ENCODE results near the gene TADA2B. TPM values are rescaled to one million over a fixed set of nuclear protein-coding genes. Genes with fewer than 3 reads are reported as not detected.

TADA2B gene
- total and polyA plus RNA-seq, 2 experiments from 2014 or later: 3.6 to 11.4 TPM

GRCh38 chr4:7089213-7089986 lies 46.2 kb downstream of the TADA2B start:
- Histone ChIP-seq H3F3A (replicated peaks; ENCODE audit: low read depth) (no peaks in the 10 kb centered on the region), H3K27ac (ENCODE audit: low read depth) (no peak overlapping the region), H3K4me2 (no peak overlapping the region), H3K27me3 (ENCODE audit: insufficient read depth) (peaks cover 98% of the 10 kb centered on the region), H3K9me2 (ENCODE audit: insufficient read depth) (no peaks in the 10 kb centered on the region), H4K20me1 (replicated peaks; ENCODE audit: insufficient read depth) (peaks cover 3% of the 10 kb centered on the region), H3K79me2 (replicated peaks; ENCODE audit: insufficient read depth) (no peaks in the 10 kb centered on the region), H2AFZ (no peak overlapping the region), H3K4me1 (ENCODE audit: insufficient read depth) (peaks cover 3% of the 10 kb centered on the region; the same call in 1 of the 2 replicates), H3K4me3 (no peak overlapping the region), H3K36me3 (ENCODE audit: insufficient read depth) (no peaks in the 10 kb centered on the region)
- TF ChIP-seq ZNF114 (CRISPR knock-in tag; IDR thresholded peaks at IDR 0.05) (no peak), POLR2AphosphoS5 (IDR thresholded peaks at IDR 0.05; ENCODE audit: low read depth) (no peak), JUNB (IDR thresholded peaks at IDR 0.05; ENCODE audit: unreplicated experiment) (no peak), CTCF (conservative IDR thresholded peaks at IDR 0.05; ENCODE audit: low read depth in 2 of 2) (no peak), ZNF462 (CRISPR knock-in tag; IDR thresholded peaks at IDR 0.05) (no peak), NANOG (IDR thresholded peaks at IDR 0.05; ENCODE audit: borderline replicate concordance) (no peak), EZH2phosphoT487 (IDR thresholded peaks at IDR 0.05; ENCODE audit: unreplicated experiment) (no peak), STAT1 (IDR thresholded peaks at IDR 0.05; ENCODE audit: unreplicated experiment) (no peak), CREB1 (CRISPR knock-in tag; IDR thresholded peaks at IDR 0.05; ENCODE audit: low read depth) (no peak), ZNF331 (CRISPR knock-in tag; IDR thresholded peaks at IDR 0.05; ENCODE audit: low read depth) (no peak), EZH2 (IDR thresholded peaks at IDR 0.05; ENCODE audit: low read depth, unreplicated experiment) (no peak)
- TF ChIP-seq, protein P1, sequence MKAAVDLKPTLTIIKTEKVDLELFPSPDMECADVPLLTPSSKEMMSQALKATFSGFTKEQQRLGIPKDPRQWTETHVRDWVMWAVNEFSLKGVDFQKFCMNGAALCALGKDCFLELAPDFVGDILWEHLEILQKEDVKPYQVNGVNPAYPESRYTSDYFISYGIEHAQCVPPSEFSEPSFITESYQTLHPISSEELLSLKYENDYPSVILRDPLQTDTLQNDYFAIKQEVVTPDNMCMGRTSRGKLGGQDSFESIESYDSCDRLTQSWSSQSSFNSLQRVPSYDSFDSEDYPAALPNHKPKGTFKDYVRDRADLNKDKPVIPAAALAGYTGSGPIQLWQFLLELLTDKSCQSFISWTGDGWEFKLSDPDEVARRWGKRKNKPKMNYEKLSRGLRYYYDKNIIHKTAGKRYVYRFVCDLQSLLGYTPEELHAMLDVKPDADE (IDR thresholded peaks at IDR 0.05): no peak
- TF ChIP-seq, protein P2, sequence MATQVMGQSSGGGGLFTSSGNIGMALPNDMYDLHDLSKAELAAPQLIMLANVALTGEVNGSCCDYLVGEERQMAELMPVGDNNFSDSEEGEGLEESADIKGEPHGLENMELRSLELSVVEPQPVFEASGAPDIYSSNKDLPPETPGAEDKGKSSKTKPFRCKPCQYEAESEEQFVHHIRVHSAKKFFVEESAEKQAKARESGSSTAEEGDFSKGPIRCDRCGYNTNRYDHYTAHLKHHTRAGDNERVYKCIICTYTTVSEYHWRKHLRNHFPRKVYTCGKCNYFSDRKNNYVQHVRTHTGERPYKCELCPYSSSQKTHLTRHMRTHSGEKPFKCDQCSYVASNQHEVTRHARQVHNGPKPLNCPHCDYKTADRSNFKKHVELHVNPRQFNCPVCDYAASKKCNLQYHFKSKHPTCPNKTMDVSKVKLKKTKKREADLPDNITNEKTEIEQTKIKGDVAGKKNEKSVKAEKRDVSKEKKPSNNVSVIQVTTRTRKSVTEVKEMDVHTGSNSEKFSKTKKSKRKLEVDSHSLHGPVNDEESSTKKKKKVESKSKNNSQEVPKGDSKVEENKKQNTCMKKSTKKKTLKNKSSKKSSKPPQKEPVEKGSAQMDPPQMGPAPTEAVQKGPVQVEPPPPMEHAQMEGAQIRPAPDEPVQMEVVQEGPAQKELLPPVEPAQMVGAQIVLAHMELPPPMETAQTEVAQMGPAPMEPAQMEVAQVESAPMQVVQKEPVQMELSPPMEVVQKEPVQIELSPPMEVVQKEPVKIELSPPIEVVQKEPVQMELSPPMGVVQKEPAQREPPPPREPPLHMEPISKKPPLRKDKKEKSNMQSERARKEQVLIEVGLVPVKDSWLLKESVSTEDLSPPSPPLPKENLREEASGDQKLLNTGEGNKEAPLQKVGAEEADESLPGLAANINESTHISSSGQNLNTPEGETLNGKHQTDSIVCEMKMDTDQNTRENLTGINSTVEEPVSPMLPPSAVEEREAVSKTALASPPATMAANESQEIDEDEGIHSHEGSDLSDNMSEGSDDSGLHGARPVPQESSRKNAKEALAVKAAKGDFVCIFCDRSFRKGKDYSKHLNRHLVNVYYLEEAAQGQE (IDR thresholded peaks at IDR 0.05; ENCODE audit: unreplicated experiment): no peak
- Mint-ChIP-seq H3K36me3 (ENCODE audit: low read depth) (no peaks in the 10 kb centered on the region; the same call in 2 of the 3 replicates), H3K4me3 (no peak overlapping the region), H3K4me1 (peaks cover under 1% of the 10 kb centered on the region; the same call in 2 of the 3 replicates), H3K27ac (no peak overlapping the region), H3K27me3 (ENCODE audit: insufficient read depth, low read depth, poor library complexity) (peaks cover 79% of the 10 kb centered on the region), H3K9me3 (peaks cover 27% of the 10 kb centered on the region; the same call in 2 of the 3 replicates)
- ATAC-seq (no peak), DNase-seq (ENCODE audit: low spot score) (no peak)

All from GM23338 (cell line).